Nephron progenitor cell (in vitro differentiated cells): ENCODE results near the gene ARID2.

Source experiments
- DNase-seq: peaks from one replicate; pipeline ENCODE4 v3.0.0; 2021
- H3K27ac Mint-ChIP-seq: 2 replicates; pipeline ENCODE4 v1.8.0; 2021; ENCODE audit warnings: mild to moderate bottlenecking, moderate library complexity, mixed read lengths
- H3K27me3 Mint-ChIP-seq: 2 replicates; pipeline ENCODE4 v1.8.0; 2021; ENCODE audit warnings: mild to moderate bottlenecking, low read depth, mixed read lengths; ENCODE audit not compliant: poor library complexity
- H3K36me3 Mint-ChIP-seq: 2 replicates; pipeline ENCODE4 v1.8.0; 2021; ENCODE audit warnings: low read depth, mixed read lengths
- H3K4me1 Mint-ChIP-seq: 2 replicates; pipeline ENCODE4 v1.8.0; 2021; ENCODE audit warnings: mixed read lengths
- H3K4me3 Mint-ChIP-seq: 2 replicates; pipeline ENCODE4 v1.8.0; 2021; ENCODE audit warnings: mild to moderate bottlenecking, moderate library complexity, mixed read lengths
- H3K9me3 Mint-ChIP-seq: 2 replicates; pipeline ENCODE4 v1.8.0; 2021; ENCODE audit warnings: mild to moderate bottlenecking, moderate library complexity, mixed read lengths
- TF ChIP-seq, protein P1 (sequence below): fragments of 200-600 bp; sonication (generic); IDR thresholded peaks from 2 replicates; pipeline ENCODE4 v1.5.0; 2021; ENCODE audit warnings: antibody characterized with exemption

The ARID2 gene

DNA sequence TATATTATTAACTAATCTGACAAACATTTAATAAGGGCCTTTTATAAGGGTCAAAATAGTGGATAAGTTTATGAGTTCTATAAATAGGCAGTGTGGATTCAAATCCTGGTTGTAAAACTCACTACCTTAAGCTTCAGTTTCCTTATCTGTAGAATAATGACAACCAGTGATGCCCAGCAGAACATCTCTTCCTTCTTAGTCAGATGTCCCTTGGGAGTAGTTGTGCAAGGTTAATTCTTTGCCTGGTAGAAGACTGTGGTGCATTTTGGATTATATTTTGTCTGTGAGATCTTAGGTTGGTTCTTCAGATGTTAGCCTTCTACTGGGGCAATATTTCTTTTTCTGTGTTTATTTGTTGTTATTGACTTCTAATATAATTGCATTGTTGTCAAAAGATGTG lies 59.5 kb downstream of the ARID2 start:
- no peak for DNase-seq
- no peaks in the 10 kb centered on the region for H3K27me3 Mint-ChIP-seq
- H3K36me3 Mint-ChIP-seq = peaks cover 9% of the 10 kb centered on the region
- H3K4me1 Mint-ChIP-seq = peaks cover 8% of the 10 kb centered on the region
- TF ChIP-seq, protein P1, sequence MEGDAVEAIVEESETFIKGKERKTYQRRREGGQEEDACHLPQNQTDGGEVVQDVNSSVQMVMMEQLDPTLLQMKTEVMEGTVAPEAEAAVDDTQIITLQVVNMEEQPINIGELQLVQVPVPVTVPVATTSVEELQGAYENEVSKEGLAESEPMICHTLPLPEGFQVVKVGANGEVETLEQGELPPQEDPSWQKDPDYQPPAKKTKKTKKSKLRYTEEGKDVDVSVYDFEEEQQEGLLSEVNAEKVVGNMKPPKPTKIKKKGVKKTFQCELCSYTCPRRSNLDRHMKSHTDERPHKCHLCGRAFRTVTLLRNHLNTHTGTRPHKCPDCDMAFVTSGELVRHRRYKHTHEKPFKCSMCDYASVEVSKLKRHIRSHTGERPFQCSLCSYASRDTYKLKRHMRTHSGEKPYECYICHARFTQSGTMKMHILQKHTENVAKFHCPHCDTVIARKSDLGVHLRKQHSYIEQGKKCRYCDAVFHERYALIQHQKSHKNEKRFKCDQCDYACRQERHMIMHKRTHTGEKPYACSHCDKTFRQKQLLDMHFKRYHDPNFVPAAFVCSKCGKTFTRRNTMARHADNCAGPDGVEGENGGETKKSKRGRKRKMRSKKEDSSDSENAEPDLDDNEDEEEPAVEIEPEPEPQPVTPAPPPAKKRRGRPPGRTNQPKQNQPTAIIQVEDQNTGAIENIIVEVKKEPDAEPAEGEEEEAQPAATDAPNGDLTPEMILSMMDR = no peak
- no peak overlapping the region for H3K4me3 Mint-ChIP-seq
- H3K27ac Mint-ChIP-seq = no peak overlapping the region
- no peaks in the 10 kb centered on the region for H3K9me3 Mint-ChIP-seq

DNA sequence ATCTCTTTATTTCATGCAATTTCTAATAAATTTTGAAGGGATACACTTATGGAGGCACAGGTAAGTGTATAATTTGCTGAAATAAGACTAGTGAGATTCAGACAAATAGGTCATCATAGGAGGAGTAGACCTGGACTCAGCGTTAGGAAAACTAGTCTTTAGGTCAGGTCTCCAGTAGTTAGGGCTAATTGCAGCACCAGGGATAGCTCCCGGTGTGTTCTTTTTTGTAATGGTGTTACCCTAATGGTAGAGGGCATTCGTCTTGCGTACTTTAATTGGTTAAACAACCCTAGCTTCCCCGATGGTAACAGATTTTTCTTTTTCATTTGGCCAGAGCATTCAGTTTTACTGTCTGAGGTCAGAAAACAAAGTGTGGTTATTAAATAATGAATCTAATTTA lies 64.9 kb downstream of the ARID2 start:
- no peak for DNase-seq
- no peak overlapping the region for H3K4me3 Mint-ChIP-seq
- peaks cover 48% of the 10 kb centered on the region for H3K36me3 Mint-ChIP-seq
- no peak overlapping the region for H3K27ac Mint-ChIP-seq
- H3K9me3 Mint-ChIP-seq = peaks cover 5% of the 10 kb centered on the region
- H3K4me1 Mint-ChIP-seq = peaks cover 3% of the 10 kb centered on the region
- TF ChIP-seq, protein P1 = no peak
- H3K27me3 Mint-ChIP-seq = no peaks in the 10 kb centered on the region

DNA sequence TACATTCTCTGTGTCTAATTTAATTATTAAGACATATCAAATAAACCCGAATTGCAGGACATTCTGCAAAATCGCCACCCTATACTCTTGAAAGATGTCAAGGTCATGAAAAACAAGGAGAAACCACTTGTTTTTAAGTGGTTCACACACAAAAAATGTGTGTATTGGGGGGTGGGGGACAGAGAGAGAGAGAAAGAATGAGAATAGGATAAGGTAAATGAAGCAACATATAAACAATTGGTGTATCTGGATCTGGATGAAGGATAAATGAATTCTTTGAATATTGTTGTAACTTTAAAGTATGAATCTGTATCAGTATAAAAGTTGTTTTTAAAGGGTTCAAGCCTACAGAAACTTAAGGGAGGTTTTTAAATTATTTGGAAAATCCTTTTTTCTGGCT lies 72.1 kb downstream of the ARID2 start:
- Mint-ChIP-seq H3K4me3 (no peak overlapping the region), H3K27me3 (no peaks in the 10 kb centered on the region), H3K4me1 (no peaks in the 10 kb centered on the region), H3K36me3 (peaks cover 65% of the 10 kb centered on the region), H3K9me3 (peaks cover 17% of the 10 kb centered on the region), H3K27ac (no peak overlapping the region)
- TF ChIP-seq, protein P1 = no peak
- DNase-seq = no peak

DNA sequence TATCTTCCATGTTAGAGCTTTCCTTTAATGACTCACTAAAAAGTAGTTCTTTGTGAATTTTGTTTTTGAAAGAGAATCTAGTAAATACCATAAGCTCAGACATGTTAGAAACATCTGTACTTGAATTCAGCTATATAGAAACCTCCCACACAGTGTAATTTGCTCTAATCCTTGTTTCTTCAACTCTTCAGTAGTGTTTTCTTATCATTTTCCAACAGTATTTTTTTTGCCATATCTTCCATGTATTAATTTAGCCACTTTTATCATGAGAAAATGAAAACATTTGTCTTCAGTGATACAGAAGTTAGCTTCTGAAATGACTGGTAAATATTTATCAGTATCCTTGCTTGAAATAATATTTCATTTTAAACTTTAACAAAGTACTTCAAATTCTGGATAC lies 73.6 kb downstream of the ARID2 start:
- Mint-ChIP-seq H3K27me3 (no peaks in the 10 kb centered on the region), H3K27ac (peak overlapping the region; percentile 9), H3K36me3 (peaks cover 70% of the 10 kb centered on the region), H3K4me1 (no peaks in the 10 kb centered on the region), H3K4me3 (no peak overlapping the region), H3K9me3 (peaks cover 17% of the 10 kb centered on the region)
- TF ChIP-seq, protein P1 = no peak
- no peak for DNase-seq

DNA sequence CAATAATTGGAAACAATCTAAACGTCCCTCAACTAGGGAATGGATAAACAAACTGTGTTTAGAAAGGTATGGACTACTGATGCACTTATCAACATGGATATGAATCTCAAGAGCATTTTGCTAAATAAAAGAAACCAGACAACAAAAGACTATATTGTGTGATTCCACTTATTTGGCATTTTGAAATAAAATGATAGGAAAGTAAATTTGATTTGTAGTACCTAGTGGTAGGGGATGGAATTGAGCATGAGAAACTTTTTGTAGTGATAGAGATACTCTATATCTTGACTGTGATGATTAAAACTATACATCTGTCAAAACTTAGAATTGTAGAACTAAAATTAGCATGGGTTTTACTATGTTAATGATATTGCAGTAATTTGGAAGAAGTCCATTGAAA lies 87.1 kb downstream of the ARID2 start:
- H3K4me1 Mint-ChIP-seq = no peaks in the 10 kb centered on the region
- TF ChIP-seq, protein P1 = no peak
- H3K27ac Mint-ChIP-seq = no peak overlapping the region
- H3K4me3 Mint-ChIP-seq = no peak overlapping the region
- peaks cover 63% of the 10 kb centered on the region for H3K36me3 Mint-ChIP-seq
- DNase-seq = no peak
- H3K27me3 Mint-ChIP-seq = no peaks in the 10 kb centered on the region
- H3K9me3 Mint-ChIP-seq = no peaks in the 10 kb centered on the region

DNA sequence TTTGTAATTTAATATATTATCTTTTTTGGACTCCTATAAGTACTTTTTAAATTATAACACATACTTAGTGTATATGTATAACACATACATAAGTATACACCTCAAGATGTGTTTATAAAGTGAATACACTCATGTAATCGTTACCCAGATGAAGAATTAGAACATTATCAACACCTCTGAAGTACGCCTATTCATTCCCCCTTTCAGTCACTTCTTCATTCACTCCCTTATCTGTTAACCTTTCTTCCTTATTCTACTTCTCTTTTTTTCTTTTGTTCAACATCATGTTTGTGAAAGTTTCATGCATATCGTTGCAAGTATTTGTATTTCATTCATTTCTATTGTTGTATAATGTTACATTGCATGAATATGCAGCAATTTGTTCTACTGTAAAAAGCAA lies 98.5 kb downstream of the ARID2 start:
- TF ChIP-seq, protein P1 = no peak
- no peak overlapping the region for H3K4me3 Mint-ChIP-seq
- H3K27ac Mint-ChIP-seq = no peak overlapping the region
- peaks cover 29% of the 10 kb centered on the region for H3K9me3 Mint-ChIP-seq
- H3K4me1 Mint-ChIP-seq = no peaks in the 10 kb centered on the region
- H3K27me3 Mint-ChIP-seq = no peaks in the 10 kb centered on the region
- DNase-seq = no peak
- peaks cover 96% of the 10 kb centered on the region for H3K36me3 Mint-ChIP-seq
